Stomach (tissue), 4 donors: ENCODE results near the gene LCA5.

Source experiments
- EP300 ChIP-seq: sonication (generic); formaldehyde crosslinking; IDR thresholded peaks from one replicate; pipeline ENCODE4 v1.6.1; 2017; ENCODE audit warnings: antibody characterized with exemption
- TF ChIP-seq, protein P1 (sequence below), 7 experiments: fragments of 450-650 bp in 4 of 7; fragments of 200-600 bp in 3 of 7; sonication (generic) in 3 of 7; IDR thresholded peaks; one replicate each; pipeline ENCODE4 v1.5.1; 2016 to 2019; ENCODE audit warnings: antibody characterized with exemption in 7 of 7, control low read depth in 2 of 7, mild to moderate bottlenecking in 1 of 7

DNA sequence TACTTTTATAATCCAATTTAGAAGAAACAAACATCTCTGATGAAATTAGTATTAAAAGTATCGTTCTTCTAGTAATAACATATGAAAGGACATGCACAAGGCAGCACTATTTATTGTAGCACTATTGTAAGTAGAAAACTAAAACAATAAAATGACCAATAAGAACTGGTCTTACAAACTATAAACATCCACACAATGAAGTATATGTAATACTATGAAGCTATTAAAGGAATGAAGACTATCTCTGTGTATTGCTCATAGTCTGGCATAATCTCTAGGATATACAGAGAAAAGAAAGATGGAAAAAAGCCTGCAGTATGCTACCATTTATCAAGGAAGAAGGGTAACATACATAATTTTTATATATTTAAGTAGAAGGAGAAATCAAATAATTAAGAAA lies 16.7 kb downstream of the LCA5 start:
- TF ChIP-seq, protein P1, sequence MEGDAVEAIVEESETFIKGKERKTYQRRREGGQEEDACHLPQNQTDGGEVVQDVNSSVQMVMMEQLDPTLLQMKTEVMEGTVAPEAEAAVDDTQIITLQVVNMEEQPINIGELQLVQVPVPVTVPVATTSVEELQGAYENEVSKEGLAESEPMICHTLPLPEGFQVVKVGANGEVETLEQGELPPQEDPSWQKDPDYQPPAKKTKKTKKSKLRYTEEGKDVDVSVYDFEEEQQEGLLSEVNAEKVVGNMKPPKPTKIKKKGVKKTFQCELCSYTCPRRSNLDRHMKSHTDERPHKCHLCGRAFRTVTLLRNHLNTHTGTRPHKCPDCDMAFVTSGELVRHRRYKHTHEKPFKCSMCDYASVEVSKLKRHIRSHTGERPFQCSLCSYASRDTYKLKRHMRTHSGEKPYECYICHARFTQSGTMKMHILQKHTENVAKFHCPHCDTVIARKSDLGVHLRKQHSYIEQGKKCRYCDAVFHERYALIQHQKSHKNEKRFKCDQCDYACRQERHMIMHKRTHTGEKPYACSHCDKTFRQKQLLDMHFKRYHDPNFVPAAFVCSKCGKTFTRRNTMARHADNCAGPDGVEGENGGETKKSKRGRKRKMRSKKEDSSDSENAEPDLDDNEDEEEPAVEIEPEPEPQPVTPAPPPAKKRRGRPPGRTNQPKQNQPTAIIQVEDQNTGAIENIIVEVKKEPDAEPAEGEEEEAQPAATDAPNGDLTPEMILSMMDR (IDR thresholded peaks at IDR 0.05): no peak
- TF ChIP-seq EP300: no peak
